Pancreas (tissue), 10 donors: Measurements from ENCODE around the gene GFPT1. TPM values are rescaled to one million over a fixed set of nuclear protein-coding genes. Genes with fewer than 3 reads are reported as not detected.
A peak's percentile ranks its signal among the peaks of the same experiment; 100 is the strongest.
"Not testable (repeated sequence)": the region's sequence is repeated elsewhere in the genome, so short reads cannot be mapped to it uniquely, and the experiment has no call there.

Experiments
- ATAC-seq, 4 donors: fragments of 200-7000 bp; cut with Tn5 transposase; one replicate each; pipeline versions ENCODE4 v1.8.0 to v1.9.1; 2020; ENCODE audit warnings: mild to moderate bottlenecking in 4 of 4, moderate library complexity in 4 of 4
- DNase-seq, 6 donors: peaks; one replicate each; pipeline ENCODE4 v3.0.0-alpha.2; 2020
- FAIRE-seq: peaks from 2 replicates; lab custom pipeline; 2012; peaks lifted over from hg19 to GRCh38; lab: Jason Lieb, UNC
- H3K27ac ChIP-seq, 4 donors: fragments of 200-600 bp; sonication (generic); 1 replicate in 3 of 4; 2 replicates in 1 of 4; pipeline versions ENCODE4 v1.5.0 to v1.8.0; 2020
- H3K27me3 ChIP-seq, 4 donors: fragments of 200-600 bp; one replicate each; pipeline ENCODE4 v1.8.0; 2021
- H3K36me3 ChIP-seq, 3 donors: fragments of 200-600 bp; sonication (generic) in 1 of 3; one replicate each; pipeline versions ENCODE4 v1.5.0 to v1.8.0; 2020 to 2021
- H3K4me1 ChIP-seq, 3 donors: fragments of 200-600 bp; one replicate each; pipeline ENCODE4 v1.8.0; 2021
- H3K4me3 ChIP-seq, 4 donors: fragments of 200-600 bp; sonication (generic) in 2 of 4; one replicate each; pipeline versions ENCODE4 v1.5.0 to v1.8.0; 2020 to 2021
- H3K9me3 ChIP-seq, 4 donors: fragments of 200-600 bp; one replicate each; pipeline ENCODE4 v1.8.0; 2021
- CTCF ChIP-seq, 4 donors: fragments of 200-600 bp; sonication (generic) in 3 of 4; IDR thresholded peaks; one replicate each; pipeline versions ENCODE4 v1.5.0 to v1.8.0; 2021; ENCODE audit warnings: antibody characterized with exemption in 4 of 4
- WGBS, 2 donors: extraction: QIAGEN DNeasy Blood & Tissue Kit; methylation state at CpG; one replicate each; pipeline ENCODE4 v1.1.7; 2013; 5-methylcytosine and 5-hydroxymethylcytosine counted together
- intact Hi-C, 3 donors: fragments of 100-400 bp; cut with DNase I; formaldehyde crosslinking; loops; one replicate each; pipeline versions ENCODE4 v1.11.1 to v1.14.2; 2022
- polyA plus RNA-seq, 2 donors: library from polyadenylated mRNA; stranded (reverse); fragments of 200-250 nt; gene quantifications; one replicate each; pipeline ENCODE4 v1.2.3, GENCODE V29; 2013
- total RNA-seq, 6 donors: library from RNA; stranded (reverse); fragmentation: NEBNext Ultra II Directional in 4 of 6; extraction: Animal tissue kit (Norgen Biotek cat#: 25700) in 4 of 6; gene quantifications; one replicate each; pipeline versions ENCODE4 v1.2.1 to v1.2.4, GENCODE V29; 2021 to 2023
- donor health status: healthy with polysubstance abuse.
- donor health status: DM: no; HTN: no; CAD: no; lungs with moderate emphysema.
- donor health status: DM: no; HTN: no; CAD: no.
- donor health status: control.
- donor health status: control.
- donor health status: Bipolar disorder and iron deficiency.
- donor health status: DM: yes; HTN: yes; CAD: no.
- donor health status: DM: no; HTN: no; CAD: no.
- donor health status: DM: no; HTN: no; CAD: no.
- donor health status: DM: yes; HTN: yes; CAD: no.

Gene GFPT1
- total and polyA plus RNA-seq, 8 donors: 7.8 to 78.0 (median 40.2) TPM

- H3K9me3 ChIP-seq: no peaks in the 10 kb centered on the region
- H3K36me3 ChIP-seq: peaks cover 0 to 5% (median 0%) of the 10 kb centered on the region in 3 donors
- WGBS, 2 donors: 47 to 59% methylated on average over 2 of the region's 2 CpGs
- H3K4me3 ChIP-seq: no peak overlapping the region
- DNase-seq (no peak), ATAC-seq (peak; percentile 67 to 85 (median 82)), FAIRE-seq (no peak)
- intact Hi-C loops: no loop called here
- TF ChIP-seq CTCF (IDR thresholded peaks at IDR 0.05): no peak
- no peaks in the 10 kb centered on the region for H3K27me3 ChIP-seq
- peak overlapping the region in 2 of 4 donors; percentile 5 to 20 for H3K27ac ChIP-seq
- peaks cover 8 to 18% (median 12%) of the 10 kb centered on the region in 3 donors for H3K4me1 ChIP-seq
Measured at GRCh38 chr2:69428981-69429380, 42.0 kb upstream of the GFPT1 start.

GRCh38 chr2:69424419-69424818 is 37.4 kb upstream of the GFPT1 start:
- intact Hi-C loops: no loop called here
- H3K36me3 ChIP-seq: peaks cover 0 to 5% (median 0%) of the 10 kb centered on the region in 3 donors
- WGBS, 2 donors: 90 to 91% methylated on average over 2 of the region's 2 CpGs
- no peaks in the 10 kb centered on the region for H3K9me3 ChIP-seq
- H3K4me1 ChIP-seq: peaks cover 8 to 13% (median 10%) of the 10 kb centered on the region in 3 donors
- ATAC-seq (no peak), DNase-seq (no peak), FAIRE-seq (no peak)
- H3K27me3 ChIP-seq: no peaks in the 10 kb centered on the region
- no peak overlapping the region for H3K4me3 ChIP-seq
- TF ChIP-seq CTCF (IDR thresholded peaks at IDR 0.05): no peak
- H3K27ac ChIP-seq: no peak overlapping the region

GRCh38 chr2:69422198-69422597 is 35.2 kb upstream of the GFPT1 start:
- no peaks in the 10 kb centered on the region for H3K27me3 ChIP-seq
- peak in 1 of 4 donors; percentile 38 for ATAC-seq

GRCh38 chr2:69419111-69419510 is 32.1 kb upstream of the GFPT1 start:
- H3K9me3 ChIP-seq, DNase-seq, H3K4me3 ChIP-seq, H3K4me1 ChIP-seq, H3K27me3 ChIP-seq, intact Hi-C loops, ATAC-seq, H3K27ac ChIP-seq, FAIRE-seq: not testable (repeated sequence)
- peaks cover 0 to 36% (median 3%) of the 10 kb centered on the region in 3 donors for H3K36me3 ChIP-seq
- 81 to 84% methylated on average over 7 of the region's 7 CpGs for WGBS, 2 donors

More at GRCh38 chr2:69422198-69422597, 35.2 kb upstream of the GFPT1 start:
- no peak for DNase-seq
- Histone ChIP-seq H3K27ac (no peak overlapping the region), H3K4me1 (no peaks in the 10 kb centered on the region), H3K4me3 (no peak overlapping the region), H3K9me3 (no peaks in the 10 kb centered on the region), H3K36me3 (peaks cover 0 to 20% (median 0%) of the 10 kb centered on the region in 3 donors)
- intact Hi-C loops: no loop called here
- FAIRE-seq: no peak
- TF ChIP-seq CTCF (IDR thresholded peaks at IDR 0.05): no peak

GRCh38 chr2:69416147-69416546 is 29.1 kb upstream of the GFPT1 start:
- no peak overlapping the region for H3K27ac ChIP-seq
- DNase-seq (no peak), ATAC-seq (no peak), FAIRE-seq (peak; percentile 96)
- no peak overlapping the region for H3K4me3 ChIP-seq
- TF ChIP-seq CTCF (IDR thresholded peaks at IDR 0.05): no peak
- peaks cover 2 to 40% (median 3%) of the 10 kb centered on the region in 3 donors for H3K36me3 ChIP-seq
- WGBS, 2 donors: 60 to 73% methylated on average over 1 of the region's 1 CpG
- H3K9me3 ChIP-seq: no peaks in the 10 kb centered on the region
- no peaks in the 10 kb centered on the region for H3K27me3 ChIP-seq
- intact Hi-C loops: no loop called here
- no peaks in the 10 kb centered on the region for H3K4me1 ChIP-seq
